HG02870 (cell line): ENCODE results near the gene NMT2.

Source experiments
- ATAC-seq: cut with Tn5 transposase; IDR thresholded peaks from one replicate; pipeline ENCODE4 v1.9.1; 2021; ENCODE audit warnings: mild to moderate bottlenecking, moderate library complexity; ENCODE audit not compliant: unreplicated experiment

NMT2 gene

GRCh38 chr10:15146366-15146765 is 22.1 kb downstream of the NMT2 start:
- no peak for ATAC-seq

GRCh38 chr10:15144788-15145187 is 23.7 kb downstream of the NMT2 start:
- no peak for ATAC-seq

- peak; percentile 87 for ATAC-seq
Observed at GRCh38 chr10:15141136-15142054, 27.1 kb downstream of the NMT2 start.

- no peak for ATAC-seq
Observed at GRCh38 chr10:15140698-15141097, 27.8 kb downstream of the NMT2 start.

DNA sequence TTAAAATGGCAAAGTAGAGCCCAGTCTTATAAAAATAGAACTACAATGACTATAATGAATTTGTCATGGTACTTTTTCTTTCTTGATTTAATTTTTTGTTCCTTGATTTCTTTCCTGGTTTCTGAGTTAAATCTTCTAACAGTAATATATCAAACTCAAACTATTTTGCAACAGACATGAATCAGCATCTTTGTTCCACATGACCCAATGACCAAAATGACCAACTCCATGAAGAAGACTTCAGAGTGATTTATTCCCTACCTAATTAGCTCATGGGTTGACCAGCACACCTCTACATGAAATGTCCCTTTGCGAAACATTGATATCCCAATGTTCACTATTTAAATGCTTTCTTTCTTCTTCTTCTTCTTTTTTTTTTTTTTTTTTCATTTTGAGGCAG is 30.9 kb downstream of the NMT2 start:
- no peak for ATAC-seq

DNA sequence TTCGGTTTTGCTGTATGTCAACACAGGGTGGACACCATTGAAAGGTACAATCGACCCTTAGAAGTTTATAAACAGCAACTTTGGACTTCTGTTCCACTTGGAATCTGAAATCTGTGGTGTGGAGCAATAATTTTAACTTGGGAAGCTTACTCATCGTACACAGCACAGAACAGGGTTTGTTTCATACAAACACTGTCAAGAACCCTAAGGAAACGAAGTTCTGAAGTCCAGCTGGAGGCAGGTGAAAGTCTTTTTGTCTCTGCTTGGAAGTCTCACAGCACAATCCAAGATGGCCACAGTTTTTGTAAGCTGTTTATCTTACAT is 31.5 kb downstream of the NMT2 start:
- ATAC-seq = no peak

GRCh38 chr10:15136129-15137035 is 32.1 kb downstream of the NMT2 start:
- no peak for ATAC-seq

DNA sequence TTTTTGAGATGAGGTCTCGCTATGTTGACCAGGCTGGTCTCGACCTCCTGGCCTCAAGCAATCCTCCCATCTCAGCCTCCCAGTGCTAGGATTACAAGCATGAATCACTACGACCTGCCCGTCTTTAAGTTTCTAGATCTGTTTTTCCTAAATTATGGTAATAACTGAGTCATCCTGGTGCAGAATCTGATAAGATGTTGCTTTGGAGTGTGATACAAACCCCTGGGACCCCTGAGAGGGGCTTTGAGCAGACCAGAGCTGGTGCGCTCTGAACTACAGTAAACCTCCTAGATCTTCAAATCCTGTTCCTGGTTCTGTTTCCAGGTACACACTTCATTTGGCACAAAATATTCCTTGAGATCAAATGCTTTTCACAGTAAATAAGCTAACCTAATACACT is 37.2 kb downstream of the NMT2 start:
- no peak for ATAC-seq

DNA sequence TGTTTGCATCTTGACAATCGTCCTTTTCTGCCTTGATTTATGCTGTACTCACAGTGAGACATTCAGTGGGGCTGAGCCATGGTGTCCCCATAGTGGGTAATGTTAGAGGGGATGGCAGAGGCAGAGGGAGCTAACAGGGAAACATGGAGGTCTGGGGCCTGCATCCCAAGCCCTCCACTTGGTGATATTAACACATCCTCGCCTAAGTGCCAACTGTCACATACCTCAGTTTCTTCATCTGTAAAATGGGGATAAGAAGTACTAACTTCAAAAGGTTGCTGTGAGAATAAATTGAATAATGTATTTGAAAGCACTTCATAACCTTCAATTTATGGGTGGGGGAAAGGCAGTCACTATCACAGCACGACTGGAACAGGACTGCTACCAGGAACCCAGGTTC is 43.6 kb downstream of the NMT2 start:
- ATAC-seq = no peak

- no peak for ATAC-seq
Observed at GRCh38 chr10:15124190-15124589, 44.3 kb downstream of the NMT2 start.

DNA sequence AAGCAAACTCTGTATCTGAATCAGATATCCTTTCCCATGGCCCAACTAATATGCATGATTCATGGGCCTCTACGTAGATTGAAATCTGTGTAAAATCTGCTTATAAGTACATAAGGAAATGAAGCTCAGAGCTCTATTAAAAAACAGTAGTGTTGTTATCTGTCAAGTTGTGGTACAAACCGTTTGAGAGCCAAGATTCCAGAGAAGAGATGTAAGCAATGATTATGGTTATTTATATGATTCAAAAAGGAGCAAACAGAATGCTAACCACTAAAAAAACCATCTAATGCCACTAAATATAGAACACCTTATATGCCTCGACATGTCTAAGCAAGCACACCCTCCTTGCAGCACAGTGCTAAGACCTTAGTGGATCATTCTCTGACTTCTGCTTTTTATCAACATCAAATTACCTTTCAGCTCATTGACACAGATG is 44.7 kb downstream of the NMT2 start:
- no peak for ATAC-seq

- peak; percentile 81 for ATAC-seq
Observed at GRCh38 chr10:15122477-15123030, 45.9 kb downstream of the NMT2 start.

GRCh38 chr10:15121707-15122106 is 46.8 kb downstream of the NMT2 start:
- no peak for ATAC-seq

DNA sequence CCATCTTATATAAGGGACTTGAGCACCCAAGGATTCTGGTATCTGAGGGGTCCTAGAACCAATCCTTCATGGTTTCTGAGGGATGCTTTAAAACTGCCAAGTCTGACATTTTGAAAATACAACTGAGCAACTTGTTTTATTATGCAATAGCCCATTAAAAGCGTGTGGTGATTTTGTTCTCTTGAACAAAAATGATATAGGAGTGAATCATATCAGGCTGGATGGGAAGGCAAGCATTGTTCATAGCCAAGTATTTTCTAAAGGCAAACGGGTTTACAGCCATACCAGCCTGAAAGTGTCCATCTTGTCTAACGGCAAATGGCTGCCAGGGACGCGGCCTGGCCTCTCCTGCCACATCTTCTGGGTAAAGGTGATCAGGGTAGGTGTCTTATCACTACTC is 48.0 kb downstream of the NMT2 start:
- no peak for ATAC-seq

GRCh38 chr10:15118615-15119014 is 49.9 kb downstream of the NMT2 start:
- ATAC-seq = no peak

DNA sequence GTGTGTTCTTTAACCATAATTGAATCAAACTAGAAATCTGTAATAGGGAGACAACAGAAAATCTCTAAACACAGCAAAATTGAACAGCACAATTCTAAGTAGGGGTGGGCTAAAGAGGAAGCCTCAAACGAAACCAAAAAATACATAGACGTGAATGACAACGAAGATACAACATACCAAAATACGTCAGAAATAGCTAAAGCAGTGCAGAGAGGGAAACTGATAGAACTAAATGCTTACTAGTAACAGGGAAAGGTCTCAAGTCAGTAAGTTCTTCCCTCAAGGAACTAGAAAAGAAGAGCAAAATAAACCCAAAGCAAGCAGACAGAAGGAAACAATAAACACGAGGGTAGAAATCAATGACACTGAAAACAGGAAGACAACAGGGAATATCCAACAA is 52.3 kb downstream of the NMT2 start:
- no peak for ATAC-seq

DNA sequence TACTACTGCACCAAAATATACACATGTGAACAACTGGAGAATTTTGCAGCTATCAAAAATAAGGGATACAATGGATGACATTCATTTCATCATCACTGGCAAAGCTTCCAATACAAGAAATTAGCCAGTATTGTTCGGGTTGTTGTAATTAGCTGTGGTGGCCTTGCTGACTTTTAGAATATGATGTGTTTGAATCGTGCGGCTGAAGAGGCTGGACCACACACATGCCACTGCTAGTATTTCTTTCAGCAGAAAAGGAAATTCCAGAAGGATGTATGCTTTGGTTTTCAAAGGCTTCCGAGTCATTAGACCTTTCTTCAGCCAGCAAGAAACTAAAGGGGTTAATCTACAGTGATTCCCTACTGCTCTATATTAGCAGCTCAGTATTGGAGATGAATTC is 54.7 kb downstream of the NMT2 start:
- no peak for ATAC-seq

DNA sequence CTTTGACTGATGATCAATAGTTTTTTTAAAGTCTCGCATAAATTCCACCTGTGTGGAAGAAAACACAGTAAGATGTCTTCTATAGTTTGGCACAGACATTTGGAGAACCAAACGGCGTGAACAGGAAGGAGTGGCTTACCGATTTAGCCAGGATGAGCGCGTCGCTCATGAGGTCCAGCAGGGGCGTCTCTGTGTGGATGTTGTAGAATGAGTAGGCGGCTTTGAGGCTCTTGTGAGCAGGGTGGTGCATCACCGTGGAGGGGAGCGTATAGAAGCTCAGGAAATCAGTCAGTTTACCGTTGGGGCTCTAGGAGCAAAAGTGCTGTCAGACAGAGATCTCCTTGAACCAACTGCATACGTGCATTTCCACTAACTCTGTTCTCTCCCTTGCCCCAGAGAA is 55.8 kb downstream of the NMT2 start:
- ATAC-seq = no peak

DNA sequence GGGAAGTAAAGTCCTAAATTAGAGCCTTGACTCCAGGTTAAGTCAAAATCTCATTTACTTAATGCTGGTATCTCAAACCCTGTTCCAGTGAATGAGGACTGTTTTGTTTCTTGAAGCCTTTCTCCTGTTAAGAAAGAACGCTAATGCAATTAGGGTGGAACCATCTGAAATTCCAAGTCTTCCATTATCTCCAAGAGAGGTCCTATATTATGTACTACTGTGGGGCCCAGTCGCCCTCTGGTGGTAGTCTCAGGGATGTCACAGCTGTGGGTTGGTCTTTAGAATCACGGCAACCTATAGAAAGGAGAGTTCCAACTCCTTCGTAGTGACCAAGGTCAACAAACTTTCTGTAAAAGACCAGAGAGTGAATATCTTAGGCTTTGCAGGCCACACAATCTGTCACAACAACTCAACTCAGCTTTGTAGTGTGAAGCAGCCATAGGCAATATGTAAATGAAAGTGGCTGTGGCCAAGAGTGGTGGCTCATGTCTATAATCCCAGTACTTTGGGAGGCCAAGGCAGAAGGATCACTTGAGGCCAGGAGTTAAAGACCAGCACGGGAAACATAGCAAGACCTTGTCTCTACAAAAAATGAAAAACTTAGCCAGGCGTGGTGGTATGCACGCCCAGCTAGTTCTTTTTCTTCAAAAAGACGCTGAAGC is 62.0 kb downstream of the NMT2 start:
- peak; percentile 73 for ATAC-seq

DNA sequence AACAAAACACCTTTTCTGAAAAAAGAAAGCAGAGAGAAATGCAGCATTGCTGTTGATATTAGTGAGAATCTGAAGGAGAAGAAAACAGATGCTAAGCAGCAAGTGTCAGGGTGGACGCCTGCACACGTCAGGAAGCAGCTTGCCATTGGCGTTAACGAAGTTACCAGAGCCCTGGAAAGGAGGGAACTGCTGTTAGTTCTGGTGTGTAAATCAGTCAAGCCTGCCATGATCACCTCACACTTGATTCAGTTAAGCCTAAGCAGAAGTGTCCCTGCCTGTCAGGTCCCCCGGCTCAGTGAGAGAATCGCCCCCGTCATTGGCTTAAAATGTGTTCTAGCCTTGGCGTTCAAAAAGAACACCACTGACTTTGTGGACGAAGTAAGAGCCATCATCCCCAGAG is 65.0 kb downstream of the NMT2 start:
- ATAC-seq = no peak

DNA sequence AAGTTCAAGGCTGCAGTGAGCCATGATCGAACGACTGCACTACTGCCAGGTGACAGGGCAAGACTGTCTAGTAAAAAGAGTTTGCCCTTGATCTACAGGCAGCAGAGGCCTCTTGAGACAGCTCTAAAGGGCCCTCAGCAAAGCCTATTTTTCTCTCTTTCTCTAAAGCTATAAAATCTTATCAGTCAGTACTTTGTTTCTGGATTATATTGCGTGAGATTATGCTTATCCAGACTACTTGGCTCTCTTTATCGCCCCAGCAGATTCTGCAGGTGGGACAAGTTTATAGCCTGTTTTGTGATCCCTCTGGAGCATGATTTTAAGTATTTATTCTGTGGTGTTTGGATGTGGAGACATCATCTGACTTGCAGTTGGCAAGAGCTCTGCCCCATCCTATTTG is 68.6 kb downstream of the NMT2 start:
- ATAC-seq = no peak
